K562 (cell line): ENCODE data around the gene SPTBN5.

Source experiments
- CTCF ChIP-seq, 3 experiments: IDR thresholded peaks in 2 of 3; conservative IDR thresholded peaks in 1 of 3; 2 replicates each; pipeline ENCODE4 v1.5.1; 2011 to 2012; ENCODE audit warnings: low read length in 3 of 3, mild to moderate bottlenecking in 3 of 3, control low read depth in 2 of 3, improper control_type of control experiment in 1 of 3, inconsistent platforms in 1 of 3, low read depth in 1 of 3, mixed read lengths in 1 of 3, moderate library complexity in 1 of 3; ENCODE audit not compliant: insufficient read depth in 2 of 3
- E2F1 ChIP-seq: sonication (generic); formaldehyde crosslinking; IDR thresholded peaks from 2 replicates; pipeline ENCODE4 v1.8.1; 2023; ENCODE audit warnings: mild to moderate bottlenecking, missing genetic modification reagents, moderate library complexity
- ELF1 ChIP-seq: fragments of 200-800 bp; sonication (Bioruptor generic); IDR thresholded peaks from 2 replicates; pipeline ENCODE4 v1.6.1; 2016; ENCODE audit warnings: missing genetic modification characterization, missing compliant biosample characterization
- NR2C1 ChIP-seq, 2 experiments: fragments of 450-650 bp; IDR thresholded peaks; 2 replicates each; pipeline ENCODE4 v1.6.1; 2017; ENCODE audit warnings: mild to moderate bottlenecking in 2 of 2, antibody characterized with exemption in 1 of 2, inconsistent platforms in 1 of 2, missing compliant biosample characterization in 1 of 2, missing genetic modification characterization in 1 of 2
- ZBTB11 ChIP-seq, 3 experiments: fragments of 200-800 bp in 1 of 3; fragments of 250-450 bp in 1 of 3; fragments of 450-650 bp in 1 of 3; sonication (Bioruptor Pico) in 1 of 3; sonication (Bioruptor generic) in 1 of 3; formaldehyde crosslinking in 1 of 3; IDR thresholded peaks; 2 replicates each; pipeline versions ENCODE4 v1.6.1 to v1.8.0; 2016 to 2022; ENCODE audit warnings: mild to moderate bottlenecking in 2 of 3, missing genetic modification characterization in 2 of 3, missing compliant biosample characterization in 1 of 3, moderate library complexity in 1 of 3

GRCh38 chr15:41939986-41940385 lies 46.1 kb upstream of the SPTBN5 start:
- TF ChIP-seq NR2C1 (IDR thresholded peaks at IDR 0.05): no peak
- no peak for TF ChIP-seq NR2C1 (tag; IDR thresholded peaks at IDR 0.05)
- no peak for TF ChIP-seq ELF1 (tag)
- no peak for TF ChIP-seq E2F1
- no peak for TF ChIP-seq CTCF (IDR thresholded peaks at IDR 0.05 in 2 of 3, conservative IDR thresholded peaks at IDR 0.05 in 1 of 3; ENCODE audit: insufficient read depth in 2 of 3, low read depth in 1 of 3, low read length in 3 of 3)
- TF ChIP-seq ZBTB11 (CRISPR knock-in tag; IDR thresholded peaks at IDR 0.05): no peak
